Spinal cord (tissue), 10 donors: ENCODE data around the gene GRPEL1. TPM values are rescaled to one million over a fixed set of nuclear protein-coding genes. Genes with fewer than 3 reads are reported as not detected.
"Not testable (repeated sequence)": the region's sequence is repeated elsewhere in the genome, so short reads cannot be mapped to it uniquely, and the experiment has no call there.

Experiments used
- DNase-seq, 6 donors: peaks; one replicate each; pipeline versions ENCODE4 v3.0.0 to v3.0.0-alpha.2; 2013 to 2015; ENCODE audit warnings: low spot score in 6 of 6, low read depth in 4 of 6
- H3K27ac ChIP-seq: one replicate; pipeline ENCODE4 v1.5.1; 2013; ENCODE audit warnings: low read depth, low read length, control low read depth
- H3K27me3 ChIP-seq: one replicate; pipeline ENCODE4 v1.6.1; 2013; ENCODE audit warnings: low read length; ENCODE audit not compliant: control insufficient read depth, insufficient read depth
- H3K36me3 ChIP-seq: one replicate; pipeline ENCODE4 v1.6.1; 2013; ENCODE audit warnings: low read length; ENCODE audit not compliant: control insufficient read depth, insufficient read depth
- H3K4me1 ChIP-seq: one replicate; pipeline ENCODE4 v1.6.1; 2013; ENCODE audit warnings: low read length; ENCODE audit not compliant: control insufficient read depth, insufficient read depth
- H3K4me3 ChIP-seq: one replicate; pipeline ENCODE4 v1.5.1; 2013; ENCODE audit warnings: low read depth, low read length, control low read depth
- H3K9me3 ChIP-seq: one replicate; pipeline ENCODE4 v1.6.1; 2013; ENCODE audit warnings: low read length; ENCODE audit not compliant: control insufficient read depth, insufficient read depth
- WGBS: methylation state at CpG from one replicate; pipeline ENCODE4 v1.1.5; 2013; ENCODE audit warnings: missing lambda C conversion rate; ENCODE audit not compliant: insufficient coverage; 5-methylcytosine and 5-hydroxymethylcytosine counted together
- polyA plus RNA-seq, 2 donors: library from polyadenylated mRNA; unstranded; fragments of 120-200 nt; gene quantifications; one replicate each; pipeline ENCODE4 v1.2.1, GENCODE V29; 2013; ENCODE audit not compliant: insufficient read length in 2 of 2
- total RNA-seq, 2 donors: library from RNA; depleted of rRNA in 1 of 2; stranded (reverse); fragments of 120-200 nt in 1 of 2; fragments of >200 nt in 1 of 2; gene quantifications; one replicate each; pipeline versions ENCODE4 v1.2.3 to v1.2.4, GENCODE V29; 2013 to 2014
- donor health status: healthy.

The GRPEL1 gene
- total and polyA plus RNA-seq, 4 donors = 15.3 to 38.2 (median 34.2) TPM

DNA sequence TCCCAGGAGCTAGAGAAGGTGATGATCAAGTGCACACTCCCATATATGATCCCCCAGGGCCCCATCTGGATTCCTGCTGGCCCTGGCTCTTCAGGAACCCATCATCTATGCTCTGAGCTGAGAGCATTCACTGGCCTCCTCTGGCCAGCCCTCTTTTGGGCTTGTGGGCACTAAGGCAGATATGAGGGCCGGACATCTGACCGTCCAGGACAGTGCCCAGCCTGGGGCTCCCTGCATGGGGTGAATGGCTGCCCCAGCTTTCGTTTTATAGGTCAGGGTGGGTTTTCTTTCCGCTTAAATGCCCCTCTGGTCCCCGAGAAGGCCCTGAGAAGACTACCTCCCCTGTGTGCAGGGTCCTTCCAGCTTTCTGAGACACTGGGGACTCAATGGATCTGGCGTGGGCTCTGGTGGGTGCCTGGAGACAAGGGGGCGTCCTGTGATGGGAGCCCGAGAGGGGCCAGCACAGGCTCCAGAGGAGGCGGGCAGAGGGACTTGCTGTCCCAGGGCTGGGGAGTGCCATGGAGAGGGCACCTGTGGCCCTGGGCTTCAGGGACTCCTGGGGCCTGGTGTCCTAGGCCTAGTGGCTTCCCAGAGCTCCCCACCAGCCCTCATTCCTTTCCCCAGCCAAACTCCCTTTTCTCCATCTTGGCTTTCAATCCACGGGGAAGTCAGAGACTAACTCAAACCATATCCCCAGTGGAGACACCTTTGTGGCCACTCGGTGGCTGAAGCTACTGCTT is 39.5 kb upstream of the GRPEL1 start:
- no peak overlapping the region for H3K27ac ChIP-seq
- no peak overlapping the region for H3K4me3 ChIP-seq
- no peaks in the 10 kb centered on the region for H3K9me3 ChIP-seq
- no peak for DNase-seq
- 86% methylated on average over 11 of the region's 11 CpGs for WGBS
- H3K4me1 ChIP-seq = peaks cover 31% of the 10 kb centered on the region
- peaks cover 11% of the 10 kb centered on the region for H3K27me3 ChIP-seq
- no peaks in the 10 kb centered on the region for H3K36me3 ChIP-seq

GRCh38 chr4:7105276-7105675 is 37.4 kb upstream of the GRPEL1 start:
- 65% methylated on average over 11 of the region's 15 CpGs for WGBS
- Histone ChIP-seq H3K4me3 (no peak overlapping the region), H3K9me3 (no peaks in the 10 kb centered on the region), H3K27me3 (peaks cover 17% of the 10 kb centered on the region), H3K27ac (no peak overlapping the region), H3K4me1 (peaks cover 39% of the 10 kb centered on the region), H3K36me3 (no peaks in the 10 kb centered on the region)
- DNase-seq = peak in 1 of 6 donors; percentile 78

DNA sequence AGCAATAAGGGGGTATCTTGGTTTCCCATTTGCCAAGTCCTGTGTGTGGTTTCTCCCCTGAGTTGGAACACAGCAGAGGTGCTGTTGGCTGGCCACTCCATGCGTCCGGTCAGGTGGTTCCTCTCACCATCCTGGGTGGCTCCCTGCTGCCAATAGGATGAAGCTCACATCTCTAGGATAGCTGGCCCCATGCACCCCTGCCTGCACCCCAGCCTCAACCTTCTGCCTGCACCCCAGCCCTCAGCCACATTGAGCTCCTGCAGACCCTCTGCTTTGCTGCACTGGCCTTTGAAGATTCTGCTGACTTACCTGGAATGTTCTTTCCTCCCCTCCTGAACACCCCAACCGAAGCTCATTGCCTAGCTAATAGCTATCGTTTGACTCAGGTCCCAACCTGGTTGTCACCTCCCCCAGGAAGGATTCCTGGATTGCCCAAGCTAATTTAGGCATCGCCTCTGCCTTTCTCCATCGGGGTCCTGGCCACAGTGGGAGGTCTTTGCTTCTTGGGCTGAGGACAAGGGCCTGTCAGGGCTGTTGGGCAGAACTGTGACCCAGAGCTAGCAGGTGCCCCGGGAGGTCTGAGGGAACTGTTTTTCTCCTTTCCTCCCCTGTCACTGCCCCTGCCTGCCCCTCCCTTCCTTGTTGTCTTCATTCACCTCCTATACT is 36.6 kb upstream of the GRPEL1 start:
- Histone ChIP-seq H3K36me3 (no peaks in the 10 kb centered on the region), H3K4me3 (no peak overlapping the region), H3K27me3 (peaks cover 17% of the 10 kb centered on the region), H3K27ac (peak overlapping the region; percentile 69), H3K4me1 (peaks cover 39% of the 10 kb centered on the region), H3K9me3 (no peaks in the 10 kb centered on the region)
- 83% methylated on average over 7 of the region's 7 CpGs for WGBS
- no peak for DNase-seq

GRCh38 chr4:7103607-7104365 is 35.9 kb upstream of the GRPEL1 start:
- H3K4me1 ChIP-seq = peaks cover 39% of the 10 kb centered on the region
- H3K36me3 ChIP-seq = no peaks in the 10 kb centered on the region
- WGBS = 23% methylated on average over 15 of the region's 21 CpGs
- peak in 3 of 6 donors; percentile 15 to 82 (median 32) for DNase-seq
- peaks cover 17% of the 10 kb centered on the region for H3K27me3 ChIP-seq
- no peaks in the 10 kb centered on the region for H3K9me3 ChIP-seq
- peak overlapping the region; percentile 32 for H3K4me3 ChIP-seq
- peak overlapping the region; percentile 69 for H3K27ac ChIP-seq

- Histone ChIP-seq H3K4me1 (peaks cover 39% of the 10 kb centered on the region), H3K27ac (peak overlapping the region; percentile 69), H3K36me3 (no peaks in the 10 kb centered on the region), H3K27me3 (peaks cover 17% of the 10 kb centered on the region), H3K9me3 (no peaks in the 10 kb centered on the region), H3K4me3 (peak overlapping the region; percentile 50)
- 5% methylated on average over 23 of the region's 35 CpGs for WGBS
- peak in 2 of 6 donors; percentile 49 to 77 for DNase-seq
These were observed 35.3 kb upstream of the GRPEL1 start for GRCh38 chr4:7103031-7103606.

DNA sequence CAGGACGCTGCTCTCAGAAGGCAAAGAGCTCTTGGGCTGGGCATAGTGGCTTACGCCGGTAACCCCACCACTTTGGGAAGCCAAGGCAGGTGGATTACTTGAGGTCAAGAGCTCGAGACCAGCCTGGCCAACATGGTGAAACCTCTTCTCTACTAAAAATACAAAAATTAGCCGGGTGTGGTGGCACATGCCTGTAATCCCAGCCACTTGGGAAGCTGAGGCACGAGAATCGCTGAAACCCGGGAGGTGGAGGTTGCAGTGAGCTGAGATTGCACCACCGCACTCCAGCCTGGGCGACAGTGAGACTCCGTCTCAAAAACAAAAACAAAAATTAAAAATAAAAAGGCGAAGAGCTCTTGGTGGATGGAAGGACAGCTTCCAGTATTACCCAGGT is 34.6 kb upstream of the GRPEL1 start:
- peaks cover 39% of the 10 kb centered on the region for H3K4me1 ChIP-seq
- 66% methylated on average over 5 of the region's 12 CpGs for WGBS

DNA sequence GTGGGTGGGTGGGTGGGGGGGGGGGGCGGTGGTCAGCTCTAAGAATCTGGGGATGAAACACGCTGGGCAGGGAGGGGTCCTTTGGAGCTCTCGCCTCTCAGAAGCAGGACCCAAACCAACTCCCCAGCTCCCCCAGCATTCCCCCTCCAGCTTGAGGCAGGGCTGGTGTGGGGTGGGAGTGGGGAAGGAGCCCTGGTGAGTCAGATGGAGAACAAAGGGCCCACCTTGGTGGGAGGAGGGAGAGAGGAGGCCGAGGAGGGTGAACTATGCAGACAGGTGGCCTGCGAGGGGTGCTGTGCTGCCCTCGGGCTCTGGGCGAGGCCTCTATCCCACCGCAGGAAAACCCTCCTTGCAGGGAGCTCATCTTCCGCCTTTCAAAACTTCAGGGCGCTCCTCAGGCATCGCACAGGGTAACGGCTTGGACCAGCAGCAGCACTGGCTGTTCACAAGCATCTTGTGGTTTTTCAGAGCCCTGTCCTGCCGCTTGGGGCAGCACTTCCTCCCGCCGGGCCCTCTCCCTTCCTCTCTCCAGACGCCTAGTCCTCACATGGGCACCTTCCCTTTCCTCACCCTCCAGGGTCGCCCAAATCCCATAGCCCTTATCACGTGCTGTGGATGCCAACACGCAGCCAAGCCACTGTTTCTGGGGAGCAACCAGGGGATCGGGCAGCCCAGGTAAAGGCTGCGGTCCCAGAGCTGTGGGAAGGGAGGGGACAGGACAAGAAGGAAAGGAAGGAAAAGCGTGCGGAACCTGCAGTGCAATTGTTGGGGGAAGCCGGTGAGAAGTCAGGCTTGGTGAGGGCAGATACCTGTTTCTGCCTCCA is 34.0 kb upstream of the GRPEL1 start:
- Histone ChIP-seq H3K9me3 (no peaks in the 10 kb centered on the region), H3K4me1 (peaks cover 39% of the 10 kb centered on the region), H3K4me3 (peak overlapping the region; percentile 50), H3K27me3 (peaks cover 17% of the 10 kb centered on the region), H3K36me3 (no peaks in the 10 kb centered on the region), H3K27ac (peak overlapping the region; percentile 69)
- peak in 3 of 6 donors; percentile 26 to 82 (median 81) for DNase-seq
- WGBS = 10% methylated on average over 21 of the region's 24 CpGs

More for the DNA sequence above, 34.6 kb upstream of the GRPEL1 start:
- H3K36me3 ChIP-seq, DNase-seq, H3K9me3 ChIP-seq: not testable (repeated sequence)
- peak overlapping the region; percentile 69 for H3K27ac ChIP-seq
- peaks cover 17% of the 10 kb centered on the region for H3K27me3 ChIP-seq
- peak overlapping the region; percentile 50 for H3K4me3 ChIP-seq

- peak in 2 of 6 donors; percentile 41 to 47 for DNase-seq
- Histone ChIP-seq H3K4me3 (no peak overlapping the region), H3K27me3 (no peaks in the 10 kb centered on the region), H3K4me1 (peaks cover 8% of the 10 kb centered on the region), H3K27ac (no peak overlapping the region), H3K36me3 (no peaks in the 10 kb centered on the region), H3K9me3 (no peaks in the 10 kb centered on the region)
- 82% methylated on average over 5 of the region's 7 CpGs for WGBS
These were observed 28.4 kb upstream of the GRPEL1 start for GRCh38 chr4:7096236-7096635.
